LNCAP (cell line): Measurements from ENCODE around the gene PHKB.

Source experiments
- TF ChIP-seq, protein P1 (sequence below): fragments of 450-650 bp; IDR thresholded peaks from 2 replicates; pipeline ENCODE4 v1.5.1; 2017; ENCODE audit warnings: mild to moderate bottlenecking

PHKB gene

DNA sequence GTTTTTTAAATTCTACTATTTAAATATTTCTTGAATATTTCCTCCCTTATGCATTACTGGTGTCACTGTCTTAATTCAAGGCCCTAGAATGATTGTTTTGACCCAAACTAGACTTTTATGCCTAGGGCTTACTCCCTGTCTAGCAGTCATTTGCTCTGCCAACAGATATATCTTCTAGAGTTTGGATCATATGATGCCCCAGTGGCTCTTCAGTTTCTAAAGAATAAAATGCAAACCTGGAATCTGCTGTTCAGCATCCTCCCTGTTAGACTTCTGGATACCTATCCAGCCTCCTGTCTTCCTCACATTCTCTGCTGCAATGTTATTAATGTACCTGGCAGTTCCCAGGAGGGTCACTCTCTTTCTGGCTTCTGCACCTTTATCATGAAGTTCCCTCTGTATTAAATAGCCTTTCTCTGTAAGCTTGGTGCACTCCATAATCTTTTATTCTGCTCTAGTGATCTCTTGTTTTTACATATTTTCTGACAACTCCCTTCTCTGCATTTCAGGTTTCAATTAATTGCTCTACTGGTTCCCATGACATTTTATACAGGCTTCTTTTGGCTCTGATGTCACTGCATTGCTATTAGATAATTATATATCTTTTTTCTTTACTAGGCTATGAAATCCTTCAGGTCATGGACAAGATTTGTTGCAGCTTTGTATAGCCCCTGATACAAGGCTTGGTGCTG is 15.7 kb downstream of the PHKB start:
- TF ChIP-seq, protein P1, sequence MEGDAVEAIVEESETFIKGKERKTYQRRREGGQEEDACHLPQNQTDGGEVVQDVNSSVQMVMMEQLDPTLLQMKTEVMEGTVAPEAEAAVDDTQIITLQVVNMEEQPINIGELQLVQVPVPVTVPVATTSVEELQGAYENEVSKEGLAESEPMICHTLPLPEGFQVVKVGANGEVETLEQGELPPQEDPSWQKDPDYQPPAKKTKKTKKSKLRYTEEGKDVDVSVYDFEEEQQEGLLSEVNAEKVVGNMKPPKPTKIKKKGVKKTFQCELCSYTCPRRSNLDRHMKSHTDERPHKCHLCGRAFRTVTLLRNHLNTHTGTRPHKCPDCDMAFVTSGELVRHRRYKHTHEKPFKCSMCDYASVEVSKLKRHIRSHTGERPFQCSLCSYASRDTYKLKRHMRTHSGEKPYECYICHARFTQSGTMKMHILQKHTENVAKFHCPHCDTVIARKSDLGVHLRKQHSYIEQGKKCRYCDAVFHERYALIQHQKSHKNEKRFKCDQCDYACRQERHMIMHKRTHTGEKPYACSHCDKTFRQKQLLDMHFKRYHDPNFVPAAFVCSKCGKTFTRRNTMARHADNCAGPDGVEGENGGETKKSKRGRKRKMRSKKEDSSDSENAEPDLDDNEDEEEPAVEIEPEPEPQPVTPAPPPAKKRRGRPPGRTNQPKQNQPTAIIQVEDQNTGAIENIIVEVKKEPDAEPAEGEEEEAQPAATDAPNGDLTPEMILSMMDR: no peak

DNA sequence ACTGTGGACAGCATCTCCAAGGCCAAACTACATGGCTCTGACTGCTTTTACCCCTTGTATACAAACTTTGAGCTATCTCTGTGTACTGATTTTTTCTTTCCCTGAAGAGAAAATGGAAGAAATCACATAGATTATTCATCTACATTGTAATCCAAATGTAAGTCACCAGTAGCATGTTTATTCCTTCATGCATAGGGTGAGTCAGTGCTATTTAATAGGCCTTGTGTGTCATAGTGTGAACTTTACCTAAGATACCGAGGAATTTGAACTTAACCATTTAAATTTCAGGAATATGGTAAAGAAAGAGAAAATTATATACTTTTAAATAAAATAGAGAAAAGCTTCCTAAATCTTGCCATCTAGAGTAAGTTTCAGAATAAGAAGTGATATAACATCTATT is 16.5 kb downstream of the PHKB start:
- TF ChIP-seq, protein P1: no peak

DNA sequence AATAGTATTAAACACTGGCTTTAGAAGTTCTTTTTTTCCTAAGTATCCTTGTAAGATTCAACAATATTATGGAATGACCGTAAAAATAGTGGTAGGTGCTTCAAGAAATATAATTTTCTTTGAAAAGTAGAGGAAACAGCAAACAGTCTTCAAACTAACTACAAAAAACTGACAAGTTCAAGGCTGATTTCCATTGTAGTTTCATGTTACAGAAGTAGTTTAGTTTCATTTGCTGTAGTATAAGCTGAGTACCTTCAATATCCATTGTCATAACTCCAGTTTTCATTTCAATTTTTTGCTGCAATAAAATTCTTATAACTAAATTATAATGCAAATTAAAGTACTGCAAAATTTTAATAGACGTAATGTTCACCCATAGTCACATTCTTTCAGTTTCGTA is 19.3 kb downstream of the PHKB start:
- TF ChIP-seq, protein P1: no peak

DNA sequence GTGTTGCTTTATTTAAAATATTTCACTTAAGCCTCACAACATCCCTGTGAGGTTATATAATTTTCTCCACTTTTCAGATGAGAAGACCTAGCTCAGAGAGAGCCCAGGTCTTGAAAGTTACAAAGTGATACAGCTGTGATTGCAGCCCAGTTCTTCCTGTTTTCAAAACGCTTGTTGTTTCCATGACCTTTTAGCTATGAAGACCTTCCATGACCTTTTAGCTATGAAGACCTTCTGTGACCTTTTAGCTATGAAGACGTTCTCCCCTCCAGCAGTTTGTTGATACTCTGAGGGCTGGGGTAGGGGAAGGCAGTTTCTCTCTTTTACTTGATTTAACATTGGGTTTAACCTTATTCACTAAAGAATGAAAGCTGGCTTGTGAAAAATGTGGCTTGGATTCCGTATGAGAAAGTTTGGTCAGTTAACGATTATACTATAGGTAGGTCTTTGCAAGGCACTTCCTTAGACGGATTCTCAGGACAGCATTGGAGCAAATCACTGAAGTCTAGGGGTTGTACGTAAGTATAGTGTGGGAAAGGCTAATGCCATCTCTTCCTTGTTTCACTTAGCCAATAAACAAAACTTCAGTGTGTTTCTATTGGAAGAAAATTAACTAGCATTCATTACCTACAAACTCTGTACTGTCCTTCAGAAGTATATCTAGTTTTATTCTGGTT is 20.7 kb downstream of the PHKB start:
- TF ChIP-seq, protein P1: no peak

DNA sequence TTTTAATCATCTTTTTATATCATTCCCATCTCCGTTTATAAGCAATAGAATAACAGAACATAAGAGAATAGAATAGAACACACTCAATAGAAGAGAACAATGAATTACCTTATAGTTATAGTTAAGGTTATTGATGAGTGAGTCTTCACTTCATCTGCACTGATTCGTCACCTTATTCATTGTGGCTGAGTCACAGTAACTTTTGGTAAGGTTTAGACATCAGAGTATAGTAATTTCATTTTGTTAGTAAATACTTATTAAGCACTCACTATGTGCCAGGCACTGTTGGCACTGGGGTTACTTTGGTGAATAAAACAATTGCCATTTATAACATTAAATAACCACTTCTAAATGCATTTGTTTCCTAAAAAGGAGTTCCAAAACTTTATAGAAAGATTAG is 22.5 kb downstream of the PHKB start:
- TF ChIP-seq, protein P1: no peak

DNA sequence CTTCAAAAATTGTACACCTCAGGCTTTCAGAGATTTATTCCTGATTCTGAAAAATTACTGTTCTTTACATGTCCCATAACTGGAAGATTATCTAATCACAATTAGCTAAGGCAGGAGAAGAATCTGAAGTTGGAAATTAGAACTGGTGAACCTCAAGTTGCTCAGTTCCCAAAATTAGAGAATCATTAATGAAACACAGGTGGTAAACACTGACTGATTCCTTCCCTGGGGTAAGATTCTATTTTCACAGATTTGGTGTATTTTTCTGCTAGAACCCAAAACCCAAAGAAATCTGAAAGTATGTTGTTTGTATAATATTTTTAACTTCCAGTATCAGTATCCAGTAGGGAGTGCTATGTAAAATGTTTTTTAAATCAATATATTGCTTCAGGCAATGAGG is 25.7 kb downstream of the PHKB start:
- TF ChIP-seq, protein P1: no peak

DNA sequence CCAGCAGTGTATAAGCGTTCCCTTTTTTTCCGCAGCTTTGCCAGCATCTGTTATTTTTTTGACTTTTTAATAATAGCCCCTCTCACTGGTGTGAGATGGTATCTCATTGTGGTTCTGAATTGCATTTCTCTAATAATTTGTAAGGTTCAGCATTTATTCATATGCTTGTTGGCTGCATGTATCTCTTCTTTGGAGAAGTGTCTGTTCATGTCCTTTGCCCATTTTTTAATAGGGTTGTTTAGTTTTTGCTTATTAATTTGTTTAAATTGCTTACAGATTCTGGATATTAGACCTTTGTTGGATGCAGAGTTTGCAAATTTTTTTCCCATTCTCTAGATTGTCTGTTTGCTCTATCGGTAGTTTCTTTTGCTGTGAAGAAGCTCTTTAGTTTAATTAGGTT is 26.9 kb downstream of the PHKB start:
- TF ChIP-seq, protein P1: no peak
